Effector memory CD4-positive, alpha-beta T cell (primary cell): ENCODE results near the gene BTN1A1.

ENCODE experiments used
- DNase-seq, 3 donors: peaks; one replicate each; pipeline ENCODE4 v3.0.0-alpha.2; 2020
- H3K27ac ChIP-seq: 2 replicates; pipeline ENCODE4 v1.7.0; 2013; ENCODE audit warnings: mild to moderate bottlenecking, low read length, moderate library complexity; ENCODE audit not compliant: insufficient read depth, poor library complexity, severe bottlenecking
- H3K27me3 ChIP-seq: replicated peaks from 2 replicates; pipeline ENCODE4 v1.7.0; 2013; ENCODE audit warnings: mild to moderate bottlenecking, low read length; ENCODE audit not compliant: insufficient read depth, control insufficient read depth, poor library complexity, severe bottlenecking
- H3K36me3 ChIP-seq: 2 replicates; pipeline ENCODE4 v1.7.0; 2013; ENCODE audit warnings: mild to moderate bottlenecking, low read length, moderate library complexity; ENCODE audit not compliant: control insufficient read depth, insufficient read depth
- H3K4me1 ChIP-seq: 2 replicates; pipeline ENCODE4 v1.7.0; 2013; ENCODE audit warnings: low read length, mild to moderate bottlenecking; ENCODE audit not compliant: control insufficient read depth, insufficient read depth, poor library complexity, severe bottlenecking
- H3K4me3 ChIP-seq: 2 replicates; pipeline ENCODE4 v1.7.0; 2013; ENCODE audit warnings: low read length, low read depth, mild to moderate bottlenecking; ENCODE audit not compliant: insufficient read depth, poor library complexity, severe bottlenecking
- H3K9me3 ChIP-seq: 2 replicates; pipeline ENCODE4 v1.7.0; 2013; ENCODE audit warnings: mild to moderate bottlenecking, low read length, moderate library complexity; ENCODE audit not compliant: control insufficient read depth

Gene BTN1A1

GRCh38 chr6:26550250-26550993, 50.3 kb downstream of the BTN1A1 start:
- Histone ChIP-seq H3K36me3 (peaks cover 10% of the 10 kb centered on the region), H3K4me1 (peaks cover 3% of the 10 kb centered on the region), H3K4me3 (peak overlapping the region; percentile 80), H3K27me3 (no peaks in the 10 kb centered on the region), H3K9me3 (no peaks in the 10 kb centered on the region), H3K27ac (no peak overlapping the region)
- DNase-seq, result peak in 1 of 3 donors; percentile 49

GRCh38 chr6:26552205-26552604, 52.1 kb downstream of the BTN1A1 start:
- Histone ChIP-seq H3K36me3 (no peaks in the 10 kb centered on the region), H3K4me3 (no peak overlapping the region), H3K27ac (no peak overlapping the region), H3K27me3 (no peaks in the 10 kb centered on the region), H3K9me3 (no peaks in the 10 kb centered on the region), H3K4me1 (peaks cover 3% of the 10 kb centered on the region)
- no peak for DNase-seq

GRCh38 chr6:26552640-26553188, 52.6 kb downstream of the BTN1A1 start:
- H3K4me3 ChIP-seq, result peak overlapping the region; percentile 48
- no peaks in the 10 kb centered on the region for H3K9me3 ChIP-seq
- no peak for DNase-seq
- H3K27ac ChIP-seq, result peak overlapping the region; percentile 36
- no peaks in the 10 kb centered on the region for H3K36me3 ChIP-seq
- peaks cover 3% of the 10 kb centered on the region for H3K4me1 ChIP-seq
- H3K27me3 ChIP-seq, result no peaks in the 10 kb centered on the region

DNA sequence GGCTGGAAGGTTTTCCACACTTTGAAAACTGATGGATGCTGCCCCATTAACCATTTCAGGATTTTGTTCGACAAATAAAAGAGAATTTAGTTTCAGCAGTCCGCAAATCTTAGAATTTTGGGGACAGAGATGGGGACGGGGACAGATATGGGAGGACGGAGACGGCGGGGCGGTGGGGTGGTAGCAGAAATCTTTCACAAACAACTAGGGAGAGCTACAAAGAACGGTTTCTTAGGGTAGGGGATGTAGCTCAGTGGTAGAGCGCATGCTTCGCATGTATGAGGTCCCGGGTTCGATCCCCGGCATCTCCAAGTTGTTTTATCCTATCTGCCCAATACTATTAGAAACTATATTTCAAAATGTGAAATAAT, 53.1 kb downstream of the BTN1A1 start:
- H3K36me3 ChIP-seq, result no peaks in the 10 kb centered on the region
- H3K9me3 ChIP-seq, result no peaks in the 10 kb centered on the region
- H3K4me3 ChIP-seq, result peak overlapping the region; percentile 48
- DNase-seq, result peak; percentile 47 to 56 (median 50)
- H3K27ac ChIP-seq, result peak overlapping the region; percentile 36
- no peaks in the 10 kb centered on the region for H3K27me3 ChIP-seq
- peaks cover 3% of the 10 kb centered on the region for H3K4me1 ChIP-seq

DNA sequence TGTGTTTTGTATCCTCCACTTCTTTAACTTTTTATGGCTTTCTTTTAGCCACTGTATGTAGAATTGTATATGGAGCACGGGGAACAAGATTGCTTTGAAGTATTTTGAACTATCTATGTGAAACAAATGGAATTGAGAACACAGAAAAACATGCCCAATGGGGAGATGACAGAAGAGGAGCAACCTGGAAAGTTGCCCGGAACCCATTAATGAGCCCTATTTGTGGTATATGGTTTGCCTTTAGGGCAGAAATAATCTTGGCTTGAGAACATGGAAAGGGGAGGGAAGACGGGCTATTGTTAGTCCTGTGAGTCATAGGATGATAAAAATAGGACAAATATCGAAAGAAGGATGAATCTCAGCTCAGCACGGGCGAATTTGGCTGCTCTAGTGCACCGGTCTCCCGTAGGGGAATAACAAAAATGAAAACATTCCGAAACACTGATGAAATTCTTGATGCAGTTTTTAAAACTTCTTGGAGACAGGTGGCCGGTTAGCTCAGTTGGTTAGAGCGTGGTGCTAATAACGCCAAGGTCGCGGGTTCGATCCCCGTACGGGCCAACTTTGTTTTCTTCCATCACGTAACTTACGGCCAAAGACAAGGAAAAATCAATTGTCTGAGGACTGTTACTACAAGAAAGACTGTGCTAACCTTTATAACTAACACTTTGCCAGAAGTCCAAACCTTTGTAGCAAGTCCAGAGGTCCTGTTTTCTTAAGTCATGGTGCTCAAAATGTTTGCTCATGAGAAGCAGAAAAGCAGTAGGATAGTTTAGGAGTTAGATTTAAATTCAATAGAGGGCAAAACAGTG, 53.7 kb downstream of the BTN1A1 start:
- Histone ChIP-seq H3K36me3 (no peaks in the 10 kb centered on the region), H3K4me3 (peak overlapping the region; percentile 48), H3K27me3 (no peaks in the 10 kb centered on the region), H3K4me1 (peaks cover 3% of the 10 kb centered on the region), H3K27ac (peak overlapping the region; percentile 43), H3K9me3 (no peaks in the 10 kb centered on the region)
- peak; percentile 62 to 70 (median 62) for DNase-seq

GRCh38 chr6:26554447-26554696, 54.3 kb downstream of the BTN1A1 start:
- Histone ChIP-seq H3K4me1 (peaks cover 3% of the 10 kb centered on the region), H3K27me3 (no peaks in the 10 kb centered on the region), H3K36me3 (no peaks in the 10 kb centered on the region), H3K27ac (peak overlapping the region; percentile 43), H3K9me3 (no peaks in the 10 kb centered on the region), H3K4me3 (peak overlapping the region; percentile 48)
- DNase-seq, result no peak

- peak overlapping the region; percentile 26 for H3K27ac ChIP-seq
- DNase-seq, result peak; percentile 25 to 42 (median 39)
- no peaks in the 10 kb centered on the region for H3K9me3 ChIP-seq
- peak overlapping the region; percentile 48 for H3K4me3 ChIP-seq
- no peaks in the 10 kb centered on the region for H3K36me3 ChIP-seq
- no peaks in the 10 kb centered on the region for H3K27me3 ChIP-seq
- peaks cover 3% of the 10 kb centered on the region for H3K4me1 ChIP-seq
These were observed 54.8 kb downstream of the BTN1A1 start for GRCh38 chr6:26554697-26555504.

DNA sequence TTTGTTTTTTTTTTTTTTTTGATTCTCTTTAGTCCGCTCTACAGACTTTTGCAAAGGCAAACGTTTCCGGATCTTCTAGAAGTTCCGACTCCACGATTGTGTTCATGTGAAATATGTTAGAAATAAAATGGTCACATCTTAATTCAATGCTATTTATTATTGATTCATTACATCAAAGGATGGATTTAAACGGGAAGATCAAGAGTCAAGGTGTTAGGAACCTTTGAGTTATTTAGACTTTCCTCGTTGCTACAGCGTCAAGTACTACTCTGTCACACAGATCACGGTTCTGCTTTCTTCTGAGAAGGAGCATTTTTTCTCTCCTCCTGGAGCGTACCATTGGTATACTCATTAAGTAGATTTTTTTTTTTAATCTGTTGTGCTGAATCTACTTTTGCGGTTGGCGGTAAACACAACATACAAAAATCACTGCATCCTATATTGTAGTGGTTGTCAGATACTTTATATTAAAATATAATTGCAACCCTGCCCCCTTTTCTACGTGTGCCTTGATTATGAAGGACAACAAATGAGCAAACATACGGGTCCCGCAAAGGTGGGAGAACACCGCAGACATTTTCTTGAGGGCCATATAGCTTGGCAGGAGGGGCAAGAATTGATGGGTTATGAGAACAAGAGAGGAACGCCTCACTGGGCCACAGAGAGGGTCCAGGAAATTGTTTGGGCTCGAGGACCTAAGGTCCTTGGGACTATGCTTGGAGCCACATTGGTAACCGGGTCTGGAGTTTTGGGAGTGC, 55.6 kb downstream of the BTN1A1 start:
- no peaks in the 10 kb centered on the region for H3K36me3 ChIP-seq
- no peak overlapping the region for H3K4me3 ChIP-seq
- peaks cover 3% of the 10 kb centered on the region for H3K4me1 ChIP-seq
- DNase-seq, result no peak
- H3K27ac ChIP-seq, result no peak overlapping the region
- H3K27me3 ChIP-seq, result no peaks in the 10 kb centered on the region
- no peaks in the 10 kb centered on the region for H3K9me3 ChIP-seq

- Histone ChIP-seq H3K27ac (no peak overlapping the region), H3K4me3 (no peak overlapping the region), H3K4me1 (peaks cover 3% of the 10 kb centered on the region), H3K27me3 (no peaks in the 10 kb centered on the region), H3K36me3 (no peaks in the 10 kb centered on the region), H3K9me3 (no peaks in the 10 kb centered on the region)
- no peak for DNase-seq
These were observed 56.4 kb downstream of the BTN1A1 start for GRCh38 chr6:26556263-26557070.
